NOMO-1 (cell line): ENCODE measurements around the gene SORL1.

Experiments used
- DNase-seq, 2 experiments: peaks; one replicate each; lab custom pipeline; 2025; ENCODE audit not compliant: unreplicated experiment in 2 of 2; lab: John Stamatoyannopoulos, UW

SORL1 gene

GRCh38 chr11:121472312-121472711, 20.2 kb downstream of the SORL1 start:
- no peak for DNase-seq

GRCh38 chr11:121473064-121473777, 21.1 kb downstream of the SORL1 start:
- DNase-seq: no peak

- DNase-seq: no peak
These were observed 22.6 kb downstream of the SORL1 start for GRCh38 chr11:121474680-121475079.

- no peak for DNase-seq
These were observed 24.4 kb downstream of the SORL1 start for GRCh38 chr11:121476379-121477032.

GRCh38 chr11:121478226-121478894, 26.2 kb downstream of the SORL1 start:
- no peak for DNase-seq

- DNase-seq: no peak
These were observed 27.0 kb downstream of the SORL1 start for GRCh38 chr11:121478895-121479697.

GRCh38 chr11:121479698-121480238, 27.7 kb downstream of the SORL1 start:
- DNase-seq: no peak

- DNase-seq: peak in 1 of 2 experiments; percentile 15
These were observed 29.5 kb downstream of the SORL1 start for GRCh38 chr11:121481484-121482230.

GRCh38 chr11:121482231-121483129, 30.4 kb downstream of the SORL1 start:
- peak; percentile 70 to 79 for DNase-seq

GRCh38 chr11:121483805-121484480, 31.8 kb downstream of the SORL1 start:
- DNase-seq: no peak

- no peak for DNase-seq
These were observed 33.1 kb downstream of the SORL1 start for GRCh38 chr11:121485216-121485615.

- no peak for DNase-seq
These were observed 33.9 kb downstream of the SORL1 start for GRCh38 chr11:121486054-121486453.

GRCh38 chr11:121487191-121487590, 35.1 kb downstream of the SORL1 start:
- DNase-seq: no peak

- DNase-seq: no peak
These were observed 36.1 kb downstream of the SORL1 start for GRCh38 chr11:121488170-121488569.

GRCh38 chr11:121488641-121489040, 36.5 kb downstream of the SORL1 start:
- no peak for DNase-seq

- DNase-seq: no peak
These were observed 37.7 kb downstream of the SORL1 start for GRCh38 chr11:121489823-121490222.

- DNase-seq: peak; percentile 67 to 80
These were observed 42.4 kb downstream of the SORL1 start for GRCh38 chr11:121494355-121495099.
